ENCODE results near the gene NDUFV1.

DNA sequence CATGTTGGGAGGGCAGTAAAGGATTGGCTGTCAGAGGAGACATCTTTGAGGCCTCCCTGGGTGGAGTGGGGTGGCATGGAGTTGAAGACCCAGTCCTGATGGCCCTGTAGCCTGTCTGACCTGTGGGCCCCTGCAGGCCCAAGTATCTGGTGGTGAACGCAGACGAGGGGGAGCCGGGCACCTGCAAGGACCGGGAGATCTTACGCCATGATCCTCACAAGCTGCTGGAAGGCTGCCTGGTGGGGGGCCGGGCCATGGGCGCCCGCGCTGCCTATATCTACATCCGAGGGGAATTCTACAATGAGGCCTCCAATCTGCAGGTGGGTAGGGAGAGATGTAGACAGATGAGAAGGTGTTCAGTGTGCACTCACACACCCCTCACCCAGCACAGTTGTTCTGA is 2.6 kb downstream of the NDUFV1 start:
- TF ChIP-seq, protein P1, sequence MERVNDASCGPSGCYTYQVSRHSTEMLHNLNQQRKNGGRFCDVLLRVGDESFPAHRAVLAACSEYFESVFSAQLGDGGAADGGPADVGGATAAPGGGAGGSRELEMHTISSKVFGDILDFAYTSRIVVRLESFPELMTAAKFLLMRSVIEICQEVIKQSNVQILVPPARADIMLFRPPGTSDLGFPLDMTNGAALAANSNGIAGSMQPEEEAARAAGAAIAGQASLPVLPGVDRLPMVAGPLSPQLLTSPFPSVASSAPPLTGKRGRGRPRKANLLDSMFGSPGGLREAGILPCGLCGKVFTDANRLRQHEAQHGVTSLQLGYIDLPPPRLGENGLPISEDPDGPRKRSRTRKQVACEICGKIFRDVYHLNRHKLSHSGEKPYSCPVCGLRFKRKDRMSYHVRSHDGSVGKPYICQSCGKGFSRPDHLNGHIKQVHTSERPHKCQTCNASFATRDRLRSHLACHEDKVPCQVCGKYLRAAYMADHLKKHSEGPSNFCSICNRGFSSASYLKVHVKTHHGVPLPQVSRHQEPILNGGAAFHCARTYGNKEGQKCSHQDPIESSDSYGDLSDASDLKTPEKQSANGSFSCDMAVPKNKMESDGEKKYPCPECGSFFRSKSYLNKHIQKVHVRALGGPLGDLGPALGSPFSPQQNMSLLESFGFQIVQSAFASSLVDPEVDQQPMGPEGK (CRISPR knock-in tag; IDR thresholded peaks at IDR 0.05; ENCODE audit: borderline replicate concordance), result no peak
- TF ChIP-seq, protein P2, sequence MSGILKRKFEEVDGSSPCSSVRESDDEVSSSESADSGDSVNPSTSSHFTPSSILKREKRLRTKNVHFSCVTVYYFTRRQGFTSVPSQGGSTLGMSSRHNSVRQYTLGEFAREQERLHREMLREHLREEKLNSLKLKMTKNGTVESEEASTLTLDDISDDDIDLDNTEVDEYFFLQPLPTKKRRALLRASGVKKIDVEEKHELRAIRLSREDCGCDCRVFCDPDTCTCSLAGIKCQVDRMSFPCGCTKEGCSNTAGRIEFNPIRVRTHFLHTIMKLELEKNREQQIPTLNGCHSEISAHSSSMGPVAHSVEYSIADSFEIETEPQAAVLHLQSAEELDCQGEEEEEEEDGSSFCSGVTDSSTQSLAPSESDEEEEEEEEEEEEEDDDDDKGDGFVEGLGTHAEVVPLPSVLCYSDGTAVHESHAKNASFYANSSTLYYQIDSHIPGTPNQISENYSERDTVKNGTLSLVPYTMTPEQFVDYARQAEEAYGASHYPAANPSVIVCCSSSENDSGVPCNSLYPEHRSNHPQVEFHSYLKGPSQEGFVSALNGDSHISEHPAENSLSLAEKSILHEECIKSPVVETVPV (CRISPR knock-in tag; IDR thresholded peaks at IDR 0.05), result no peak
- no peak for TF ChIP-seq TCF4 (CRISPR knock-in tag; IDR thresholded peaks at IDR 0.05; ENCODE audit: borderline replicate concordance)
- TF ChIP-seq ZFP3 (CRISPR knock-in tag; IDR thresholded peaks at IDR 0.05), result no peak
- TF ChIP-seq GLIS3 (CRISPR knock-in tag; IDR thresholded peaks at IDR 0.05), result no peak
- no peak for TF ChIP-seq ZFP30 (CRISPR knock-in tag; IDR thresholded peaks at IDR 0.05)
- no peak for TF ChIP-seq CSDC2 (CRISPR knock-in tag; IDR thresholded peaks at IDR 0.05)
- no peak for TF ChIP-seq ZNF70 (CRISPR knock-in tag; IDR thresholded peaks at IDR 0.05)
- TF ChIP-seq ARNTL (CRISPR knock-in tag; IDR thresholded peaks at IDR 0.05; ENCODE audit: borderline replicate concordance, low read depth), result no peak
- TF ChIP-seq ZNF565 (CRISPR knock-in tag; conservative IDR thresholded peaks at IDR 0.05; ENCODE audit: low read depth), result no peak
- no peak for TF ChIP-seq BACH2 (CRISPR knock-in tag; IDR thresholded peaks at IDR 0.05; ENCODE audit: borderline replicate concordance)
- no peak for TF ChIP-seq OSR1 (CRISPR knock-in tag; IDR thresholded peaks at IDR 0.05)
- TF ChIP-seq ISL1 (CRISPR knock-in tag; IDR thresholded peaks at IDR 0.05), result no peak
- TF ChIP-seq, protein P3, sequence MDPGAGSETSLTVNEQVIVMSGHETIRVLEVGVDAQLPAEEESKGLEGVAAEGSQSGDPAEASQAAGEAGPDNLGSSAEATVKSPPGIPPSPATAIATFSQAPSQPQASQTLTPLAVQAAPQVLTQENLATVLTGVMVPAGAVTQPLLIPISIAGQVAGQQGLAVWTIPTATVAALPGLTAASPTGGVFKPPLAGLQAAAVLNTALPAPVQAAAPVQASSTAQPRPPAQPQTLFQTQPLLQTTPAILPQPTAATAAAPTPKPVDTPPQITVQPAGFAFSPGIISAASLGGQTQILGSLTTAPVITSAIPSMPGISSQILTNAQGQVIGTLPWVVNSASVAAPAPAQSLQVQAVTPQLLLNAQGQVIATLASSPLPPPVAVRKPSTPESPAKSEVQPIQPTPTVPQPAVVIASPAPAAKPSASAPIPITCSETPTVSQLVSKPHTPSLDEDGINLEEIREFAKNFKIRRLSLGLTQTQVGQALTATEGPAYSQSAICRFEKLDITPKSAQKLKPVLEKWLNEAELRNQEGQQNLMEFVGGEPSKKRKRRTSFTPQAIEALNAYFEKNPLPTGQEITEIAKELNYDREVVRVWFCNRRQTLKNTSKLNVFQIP (CRISPR knock-in tag; IDR thresholded peaks at IDR 0.05; ENCODE audit: borderline replicate concordance, low read depth), result no peak
